ENCODE data around the gene RASAL3.

RASAL3 gene

GRCh38 chr19:15427991-15428471, 36.3 kb downstream of the RASAL3 start:
- no peak for TF ChIP-seq CTCF (conservative IDR thresholded peaks at IDR 0.05)

GRCh38 chr19:15427350-15427700, 37.0 kb downstream of the RASAL3 start:
- H3K27ac ChIP-seq: no peak overlapping the region
- TF ChIP-seq CTCF (conservative IDR thresholded peaks at IDR 0.05): no peak

More at GRCh38 chr19:15427991-15428471, 36.3 kb downstream of the RASAL3 start:
- H3K27ac ChIP-seq: no peak overlapping the region

GRCh38 chr19:15426485-15427349, 37.6 kb downstream of the RASAL3 start:
- TF ChIP-seq CTCF (conservative IDR thresholded peaks at IDR 0.05): no peak
- H3K27ac ChIP-seq: no peak overlapping the region

- TF ChIP-seq CTCF (conservative IDR thresholded peaks at IDR 0.05): no peak
Measured at GRCh38 chr19:15425321-15425950, 38.9 kb downstream of the RASAL3 start.

GRCh38 chr19:15424692-15425272, 39.6 kb downstream of the RASAL3 start:
- TF ChIP-seq CTCF (conservative IDR thresholded peaks at IDR 0.05): no peak
- H3K27ac ChIP-seq: peak overlapping the region; percentile 99; the same call in 1 of the 2 replicates

More at GRCh38 chr19:15425321-15425950, 38.9 kb downstream of the RASAL3 start:
- no peak overlapping the region for H3K27ac ChIP-seq

GRCh38 chr19:15424121-15424520, 40.2 kb downstream of the RASAL3 start:
- no peak for TF ChIP-seq CTCF (conservative IDR thresholded peaks at IDR 0.05)

GRCh38 chr19:15423130-15423529, 41.2 kb downstream of the RASAL3 start:
- H3K27ac ChIP-seq: peak overlapping the region; percentile 99
- TF ChIP-seq CTCF (conservative IDR thresholded peaks at IDR 0.05): no peak

More at GRCh38 chr19:15424121-15424520, 40.2 kb downstream of the RASAL3 start:
- H3K27ac ChIP-seq: peak overlapping the region; percentile 99

Measured in VCaP (cell line).